Hepatocyte (in vitro differentiated cells): Measurements from ENCODE around the gene KIAA0513.

ENCODE experiments used
- CTCF ChIP-seq: fragments of 200-600 bp; sonication (generic); IDR thresholded peaks from 2 replicates; pipeline ENCODE4 v1.5.1; 2016; ENCODE audit warnings: antibody characterized with exemption, mild to moderate bottlenecking; ENCODE audit not compliant: poor library complexity
- EZH2 ChIP-seq: fragments of 200-600 bp; sonication (generic); IDR thresholded peaks from 2 replicates; pipeline ENCODE4 v1.6.1; 2016; ENCODE audit warnings: antibody characterized with exemption, mild to moderate bottlenecking, borderline replicate concordance
- EZH2phosphoT487 ChIP-seq: fragments of 200-600 bp; sonication (generic); IDR thresholded peaks from one replicate; pipeline ENCODE4 v1.6.1; 2018; ENCODE audit warnings: antibody characterized with exemption, mild to moderate bottlenecking, low read depth, moderate library complexity; ENCODE audit not compliant: unreplicated experiment, severe bottlenecking

- no peak for TF ChIP-seq CTCF
- TF ChIP-seq EZH2, result no peak
- TF ChIP-seq EZH2phosphoT487, result no peak
Observed at GRCh38 chr16:85057948-85058347, 30.4 kb downstream of the KIAA0513 start.
